NT2/D1 (cell line): ENCODE results near the gene ANAPC2.

Experiments used
- YY1 ChIP-seq: IDR thresholded peaks from 2 replicates; pipeline ENCODE4 v1.6.1; 2011; ENCODE audit not compliant: insufficient read length, insufficient read depth
- ZNF274 ChIP-seq: IDR thresholded peaks from 2 replicates; pipeline ENCODE4 v1.6.1; 2011; ENCODE audit warnings: mild to moderate bottlenecking, low read depth, low read length

- TF ChIP-seq YY1 (no peak), ZNF274 (no peak)
Measured at GRCh38 chr9:137128158-137128861, 60.0 kb downstream of the ANAPC2 start.
